B cell (primary cell): Measurements from ENCODE around the gene LIPA.
"Not testable (repeated sequence)": the region's sequence is repeated elsewhere in the genome, so short reads cannot be mapped to it uniquely, and the experiment has no call there.

ENCODE experiments used
- EZH2 ChIP-seq: IDR thresholded peaks from 2 replicates; pipeline ENCODE4 v1.6.1; 2012; ENCODE audit warnings: borderline replicate concordance, low read depth, mild to moderate bottlenecking, moderate library complexity, low read length; ENCODE audit not compliant: insufficient read depth, poor library complexity, severe bottlenecking
- TF ChIP-seq, protein P1 (sequence below): fragments of 200-600 bp; IDR thresholded peaks from one replicate; pipeline ENCODE4 v1.8.0; 2022; ENCODE audit warnings: antibody characterized with exemption, mild to moderate bottlenecking

- TF ChIP-seq, protein P1, sequence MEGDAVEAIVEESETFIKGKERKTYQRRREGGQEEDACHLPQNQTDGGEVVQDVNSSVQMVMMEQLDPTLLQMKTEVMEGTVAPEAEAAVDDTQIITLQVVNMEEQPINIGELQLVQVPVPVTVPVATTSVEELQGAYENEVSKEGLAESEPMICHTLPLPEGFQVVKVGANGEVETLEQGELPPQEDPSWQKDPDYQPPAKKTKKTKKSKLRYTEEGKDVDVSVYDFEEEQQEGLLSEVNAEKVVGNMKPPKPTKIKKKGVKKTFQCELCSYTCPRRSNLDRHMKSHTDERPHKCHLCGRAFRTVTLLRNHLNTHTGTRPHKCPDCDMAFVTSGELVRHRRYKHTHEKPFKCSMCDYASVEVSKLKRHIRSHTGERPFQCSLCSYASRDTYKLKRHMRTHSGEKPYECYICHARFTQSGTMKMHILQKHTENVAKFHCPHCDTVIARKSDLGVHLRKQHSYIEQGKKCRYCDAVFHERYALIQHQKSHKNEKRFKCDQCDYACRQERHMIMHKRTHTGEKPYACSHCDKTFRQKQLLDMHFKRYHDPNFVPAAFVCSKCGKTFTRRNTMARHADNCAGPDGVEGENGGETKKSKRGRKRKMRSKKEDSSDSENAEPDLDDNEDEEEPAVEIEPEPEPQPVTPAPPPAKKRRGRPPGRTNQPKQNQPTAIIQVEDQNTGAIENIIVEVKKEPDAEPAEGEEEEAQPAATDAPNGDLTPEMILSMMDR: not testable (repeated sequence)
- not testable (repeated sequence) for TF ChIP-seq EZH2
These were observed 3.6 kb upstream of the LIPA start for GRCh38 chr10:89255091-89255579.
